Neural cell (in vitro differentiated cells): ENCODE data around the gene TENM3. TPM values are rescaled to one million over a fixed set of nuclear protein-coding genes. Genes with fewer than 3 reads are reported as not detected.

Source experiments
- H2AFZ ChIP-seq: fragments of 200-600, 300-800 bp; sonication (generic), shearing (Covaris generic); 2 replicates; pipeline ENCODE4 v1.6.0; 2014; ENCODE audit warnings: low read depth, mild to moderate bottlenecking, antibody characterized with exemption, low read length, moderate library complexity
- H3F3A ChIP-seq: fragments of 200-600 bp; shearing (Covaris generic); 2 replicates; pipeline ENCODE4 v1.6.1; 2016; ENCODE audit warnings: mild to moderate bottlenecking, moderate library complexity, mixed read lengths, antibody characterized with exemption, low read length; ENCODE audit not compliant: insufficient read depth, poor library complexity, severe bottlenecking
- H3K27ac ChIP-seq: fragments of 200-600, 300-800 bp; sonication (generic), shearing (Covaris generic); 2 replicates; pipeline ENCODE4 v1.5.1; 2014; ENCODE audit warnings: mild to moderate bottlenecking, low read length, moderate library complexity
- H3K27me3 ChIP-seq: fragments of 300-800, 200-600 bp; sonication (generic), shearing (Covaris generic); 2 replicates; pipeline ENCODE4 v1.6.0; 2014; ENCODE audit warnings: mild to moderate bottlenecking, low read depth, low read length, moderate library complexity; ENCODE audit not compliant: insufficient read depth
- H3K36me3 ChIP-seq: fragments of 300-800, 200-600 bp; sonication (generic), shearing (Covaris generic); 2 replicates; pipeline ENCODE4 v1.5.1; 2014; ENCODE audit warnings: mild to moderate bottlenecking, antibody characterized with exemption, low read length, moderate library complexity; ENCODE audit not compliant: insufficient read depth
- H3K4me2 ChIP-seq: fragments of 300-800, 200-600 bp; sonication (generic), shearing (Covaris generic); 2 replicates; pipeline ENCODE4 v1.6.0; 2014; ENCODE audit warnings: mild to moderate bottlenecking, low read length
- H3K4me3 ChIP-seq: fragments of 300-800, 200-600 bp; sonication (generic), shearing (Covaris generic); 2 replicates; pipeline ENCODE4 v1.5.1; 2014; ENCODE audit warnings: mild to moderate bottlenecking, low read length, moderate library complexity
- H3K79me2 ChIP-seq: fragments of 200-600 bp; shearing (Covaris generic); replicated peaks from 2 replicates; pipeline ENCODE4 v1.6.0; 2014; ENCODE audit warnings: mild to moderate bottlenecking, low read length, moderate library complexity; ENCODE audit not compliant: insufficient read depth
- H3K9ac ChIP-seq: fragments of 300-800, 200-600 bp; sonication (generic), shearing (Covaris generic); 2 replicates; pipeline ENCODE4 v1.6.1; 2016; ENCODE audit warnings: mild to moderate bottlenecking, low read length, mixed read lengths
- H3K9me2 ChIP-seq: fragments of 200-600 bp; shearing (Covaris generic); 2 replicates; pipeline ENCODE4 v1.6.1; 2016; ENCODE audit warnings: mild to moderate bottlenecking, low read length, mixed read lengths; ENCODE audit not compliant: insufficient read depth
- H3K9me3 ChIP-seq: fragments of 200-600, 300-800 bp; sonication (generic), shearing (Covaris generic); 2 replicates; pipeline ENCODE4 v1.6.1; 2016; ENCODE audit warnings: mild to moderate bottlenecking, mixed run types, low read length, moderate library complexity, mixed read lengths
- H4K20me1 ChIP-seq: fragments of 200-600 bp; shearing (Covaris generic); 2 replicates; pipeline ENCODE4 v1.6.1; 2016; ENCODE audit warnings: mild to moderate bottlenecking, mixed run types; ENCODE audit not compliant: insufficient read depth
- EP300 ChIP-seq: fragments of 450-650 bp; conservative IDR thresholded peaks from 2 replicates; pipeline ENCODE4 v1.6.1; 2014; ENCODE audit warnings: antibody characterized with exemption, mild to moderate bottlenecking, moderate library complexity; ENCODE audit not compliant: poor library complexity, severe bottlenecking
- EZH2 ChIP-seq: fragments of 200-600, 300-800 bp; shearing (Covaris generic), sonication (generic); IDR thresholded peaks from 2 replicates; pipeline ENCODE4 v1.6.1; 2014; ENCODE audit warnings: antibody characterized with exemption, low read length, borderline replicate concordance, mild to moderate bottlenecking; ENCODE audit not compliant: insufficient read depth, poor library complexity, severe bottlenecking
- MXI1 ChIP-seq: fragments of 450-650 bp; conservative IDR thresholded peaks from 2 replicates; pipeline ENCODE4 v1.6.1; 2014; ENCODE audit warnings: antibody characterized with exemption, mild to moderate bottlenecking; ENCODE audit not compliant: poor library complexity, severe bottlenecking
- POLR2AphosphoS5 ChIP-seq: IDR thresholded peaks from 2 replicates; pipeline ENCODE4 v1.6.1; 2012
- RAD21 ChIP-seq: fragments of 450-650 bp; conservative IDR thresholded peaks from 2 replicates; pipeline ENCODE4 v1.6.1; 2014; ENCODE audit warnings: antibody characterized with exemption, mild to moderate bottlenecking, moderate library complexity
- SMC3 ChIP-seq: fragments of 450-650 bp; conservative IDR thresholded peaks from 2 replicates; pipeline ENCODE4 v1.6.1; 2014; ENCODE audit warnings: antibody characterized with exemption, mild to moderate bottlenecking, moderate library complexity; ENCODE audit not compliant: poor library complexity
- TAF1 ChIP-seq: IDR thresholded peaks from 2 replicates; pipeline ENCODE4 v1.6.1; 2012; ENCODE audit warnings: low read depth
- polyA plus RNA-seq: library from polyadenylated mRNA; depleted of rRNA; stranded (reverse); fragments of >200 nt; gene quantifications from 2 replicates; pipeline ENCODE4 v1.2.3, GENCODE V29; 2014
- TF ChIP-seq, protein P1 (sequence below): IDR thresholded peaks from 2 replicates; pipeline ENCODE4 v1.6.1; 2012; ENCODE audit warnings: borderline replicate concordance
- TF ChIP-seq, protein P2 (sequence below): fragments of 450-650 bp; IDR thresholded peaks from 2 replicates; pipeline ENCODE4 v1.5.1; 2014; ENCODE audit warnings: antibody characterized with exemption, mild to moderate bottlenecking, moderate library complexity; ENCODE audit not compliant: poor library complexity, severe bottlenecking

The TENM3 gene
- polyA plus RNA-seq, 1 donor from 2014 or later, result 7.3 TPM

DNA sequence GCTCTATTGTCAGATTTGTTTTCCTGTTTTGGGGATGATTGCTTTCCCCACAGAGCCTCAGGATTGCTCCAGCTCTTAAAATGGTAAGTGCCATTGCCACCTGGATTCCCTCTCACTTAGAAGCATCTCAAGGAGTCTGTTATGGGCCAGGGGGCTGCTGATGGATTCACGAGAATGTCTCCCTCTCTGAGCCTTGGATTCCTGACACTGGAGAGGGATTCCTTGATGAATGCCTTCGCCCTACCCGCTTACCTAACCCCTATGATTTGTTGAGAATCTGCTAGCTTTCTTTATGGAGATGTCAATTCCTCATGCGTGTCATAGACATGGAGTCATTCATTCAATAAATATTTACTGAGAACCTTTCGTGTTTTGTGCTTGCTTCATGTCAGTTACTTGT lies 36.9 kb upstream of the TENM3 start:
- Histone ChIP-seq H3K9me3 (no peaks in the 10 kb centered on the region), H3K36me3 (no peaks in the 10 kb centered on the region), H3K4me3 (no peak overlapping the region), H3K4me2 (no peak overlapping the region), H3K79me2 (no peaks in the 10 kb centered on the region), H3K27me3 (no peaks in the 10 kb centered on the region), H3K9me2 (no peaks in the 10 kb centered on the region), H3K27ac (no peak overlapping the region), H4K20me1 (no peaks in the 10 kb centered on the region), H2AFZ (no peak overlapping the region), H3F3A (no peaks in the 10 kb centered on the region), H3K9ac (no peak overlapping the region)
- TF ChIP-seq RAD21 (no peak), POLR2AphosphoS5 (no peak), MXI1 (no peak), TAF1 (no peak), EZH2 (no peak), EP300 (no peak), SMC3 (no peak)
- TF ChIP-seq, protein P1, sequence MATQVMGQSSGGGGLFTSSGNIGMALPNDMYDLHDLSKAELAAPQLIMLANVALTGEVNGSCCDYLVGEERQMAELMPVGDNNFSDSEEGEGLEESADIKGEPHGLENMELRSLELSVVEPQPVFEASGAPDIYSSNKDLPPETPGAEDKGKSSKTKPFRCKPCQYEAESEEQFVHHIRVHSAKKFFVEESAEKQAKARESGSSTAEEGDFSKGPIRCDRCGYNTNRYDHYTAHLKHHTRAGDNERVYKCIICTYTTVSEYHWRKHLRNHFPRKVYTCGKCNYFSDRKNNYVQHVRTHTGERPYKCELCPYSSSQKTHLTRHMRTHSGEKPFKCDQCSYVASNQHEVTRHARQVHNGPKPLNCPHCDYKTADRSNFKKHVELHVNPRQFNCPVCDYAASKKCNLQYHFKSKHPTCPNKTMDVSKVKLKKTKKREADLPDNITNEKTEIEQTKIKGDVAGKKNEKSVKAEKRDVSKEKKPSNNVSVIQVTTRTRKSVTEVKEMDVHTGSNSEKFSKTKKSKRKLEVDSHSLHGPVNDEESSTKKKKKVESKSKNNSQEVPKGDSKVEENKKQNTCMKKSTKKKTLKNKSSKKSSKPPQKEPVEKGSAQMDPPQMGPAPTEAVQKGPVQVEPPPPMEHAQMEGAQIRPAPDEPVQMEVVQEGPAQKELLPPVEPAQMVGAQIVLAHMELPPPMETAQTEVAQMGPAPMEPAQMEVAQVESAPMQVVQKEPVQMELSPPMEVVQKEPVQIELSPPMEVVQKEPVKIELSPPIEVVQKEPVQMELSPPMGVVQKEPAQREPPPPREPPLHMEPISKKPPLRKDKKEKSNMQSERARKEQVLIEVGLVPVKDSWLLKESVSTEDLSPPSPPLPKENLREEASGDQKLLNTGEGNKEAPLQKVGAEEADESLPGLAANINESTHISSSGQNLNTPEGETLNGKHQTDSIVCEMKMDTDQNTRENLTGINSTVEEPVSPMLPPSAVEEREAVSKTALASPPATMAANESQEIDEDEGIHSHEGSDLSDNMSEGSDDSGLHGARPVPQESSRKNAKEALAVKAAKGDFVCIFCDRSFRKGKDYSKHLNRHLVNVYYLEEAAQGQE, result no peak
- TF ChIP-seq, protein P2, sequence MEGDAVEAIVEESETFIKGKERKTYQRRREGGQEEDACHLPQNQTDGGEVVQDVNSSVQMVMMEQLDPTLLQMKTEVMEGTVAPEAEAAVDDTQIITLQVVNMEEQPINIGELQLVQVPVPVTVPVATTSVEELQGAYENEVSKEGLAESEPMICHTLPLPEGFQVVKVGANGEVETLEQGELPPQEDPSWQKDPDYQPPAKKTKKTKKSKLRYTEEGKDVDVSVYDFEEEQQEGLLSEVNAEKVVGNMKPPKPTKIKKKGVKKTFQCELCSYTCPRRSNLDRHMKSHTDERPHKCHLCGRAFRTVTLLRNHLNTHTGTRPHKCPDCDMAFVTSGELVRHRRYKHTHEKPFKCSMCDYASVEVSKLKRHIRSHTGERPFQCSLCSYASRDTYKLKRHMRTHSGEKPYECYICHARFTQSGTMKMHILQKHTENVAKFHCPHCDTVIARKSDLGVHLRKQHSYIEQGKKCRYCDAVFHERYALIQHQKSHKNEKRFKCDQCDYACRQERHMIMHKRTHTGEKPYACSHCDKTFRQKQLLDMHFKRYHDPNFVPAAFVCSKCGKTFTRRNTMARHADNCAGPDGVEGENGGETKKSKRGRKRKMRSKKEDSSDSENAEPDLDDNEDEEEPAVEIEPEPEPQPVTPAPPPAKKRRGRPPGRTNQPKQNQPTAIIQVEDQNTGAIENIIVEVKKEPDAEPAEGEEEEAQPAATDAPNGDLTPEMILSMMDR, result no peak

DNA sequence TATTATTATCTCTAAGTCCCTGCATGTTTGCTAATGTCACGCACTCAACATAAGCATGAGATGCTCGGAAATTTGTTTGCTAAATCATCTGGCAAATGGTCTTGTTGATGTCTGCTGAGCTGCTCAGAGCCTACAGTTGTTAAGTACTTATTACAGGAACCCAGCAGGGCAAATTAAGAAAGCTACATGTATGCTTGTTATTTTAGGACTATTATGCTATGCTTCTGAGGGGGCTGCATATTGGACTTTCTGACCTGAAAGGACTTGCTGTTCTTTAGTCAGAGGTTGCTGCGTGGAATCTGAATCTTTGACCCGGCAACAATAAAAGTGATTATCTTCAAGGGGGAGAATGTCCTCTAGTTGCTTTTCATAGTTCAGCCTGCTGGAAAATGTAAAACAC lies 36.3 kb upstream of the TENM3 start:
- Histone ChIP-seq H3K9me2 (no peaks in the 10 kb centered on the region), H3K27ac (no peak overlapping the region), H3F3A (no peaks in the 10 kb centered on the region), H3K4me3 (no peak overlapping the region), H3K79me2 (no peaks in the 10 kb centered on the region), H4K20me1 (no peaks in the 10 kb centered on the region), H3K36me3 (no peaks in the 10 kb centered on the region), H3K27me3 (no peaks in the 10 kb centered on the region), H3K9ac (no peak overlapping the region), H3K9me3 (no peaks in the 10 kb centered on the region), H2AFZ (no peak overlapping the region), H3K4me2 (no peak overlapping the region)
- TF ChIP-seq EZH2 (no peak), TAF1 (no peak), POLR2AphosphoS5 (no peak), RAD21 (no peak), EP300 (no peak), MXI1 (no peak), SMC3 (no peak)
- TF ChIP-seq, protein P1, result no peak
- TF ChIP-seq, protein P2, result no peak
